AG08395 (cell line): ENCODE measurements around the gene ZNF845.
A peak's percentile ranks its signal among the peaks of the same experiment; 100 is the strongest.
"Not testable (repeated sequence)": the region's sequence is repeated elsewhere in the genome, so short reads cannot be mapped to it uniquely, and the experiment has no call there.

Experiments used
- DNase-seq: peaks from one replicate; pipeline ENCODE4 v3.0.0; 2012; ENCODE audit warnings: mixed read lengths, low spot score

Gene ZNF845

GRCh38 chr19:53381376-53381775 lies 47.8 kb downstream of the ZNF845 start:
- DNase-seq, result no peak

- no peak for DNase-seq
These were observed 54.6 kb downstream of the ZNF845 start for GRCh38 chr19:53388168-53388567.

GRCh38 chr19:53388904-53389303 lies 55.4 kb downstream of the ZNF845 start:
- no peak for DNase-seq

- DNase-seq, result no peak
These were observed 56.0 kb downstream of the ZNF845 start for GRCh38 chr19:53389571-53389970.

GRCh38 chr19:53389978-53390377 lies 56.4 kb downstream of the ZNF845 start:
- DNase-seq, result no peak

GRCh38 chr19:53394522-53394973 lies 61.0 kb downstream of the ZNF845 start:
- DNase-seq, result peak; percentile 40

GRCh38 chr19:53394974-53395839 lies 61.7 kb downstream of the ZNF845 start, which contains the start of gene ZNF765:
Gene ZNF765 (plus strand): TSS chr19:53395149. CDS start chr19:53398016, 2,867 bp downstream.
- DNase-seq, result peak; percentile 95

GRCh38 chr19:53395840-53396524 lies 62.4 kb downstream of the ZNF845 start:
- DNase-seq, result not testable (repeated sequence)

- DNase-seq, result no peak
These were observed 62.9 kb downstream of the ZNF845 start for GRCh38 chr19:53396525-53396868.

- DNase-seq, result not testable (repeated sequence)
These were observed 64.4 kb downstream of the ZNF845 start for GRCh38 chr19:53397918-53398317.
